Bone marrow (tissue), 2 donors: ENCODE results near the gene ZHX3.

Experiments used
- DNase-seq, 2 donors: peaks; one replicate each; lab custom pipeline; 2025; lab: John Stamatoyannopoulos, UW

ZHX3 gene

DNA sequence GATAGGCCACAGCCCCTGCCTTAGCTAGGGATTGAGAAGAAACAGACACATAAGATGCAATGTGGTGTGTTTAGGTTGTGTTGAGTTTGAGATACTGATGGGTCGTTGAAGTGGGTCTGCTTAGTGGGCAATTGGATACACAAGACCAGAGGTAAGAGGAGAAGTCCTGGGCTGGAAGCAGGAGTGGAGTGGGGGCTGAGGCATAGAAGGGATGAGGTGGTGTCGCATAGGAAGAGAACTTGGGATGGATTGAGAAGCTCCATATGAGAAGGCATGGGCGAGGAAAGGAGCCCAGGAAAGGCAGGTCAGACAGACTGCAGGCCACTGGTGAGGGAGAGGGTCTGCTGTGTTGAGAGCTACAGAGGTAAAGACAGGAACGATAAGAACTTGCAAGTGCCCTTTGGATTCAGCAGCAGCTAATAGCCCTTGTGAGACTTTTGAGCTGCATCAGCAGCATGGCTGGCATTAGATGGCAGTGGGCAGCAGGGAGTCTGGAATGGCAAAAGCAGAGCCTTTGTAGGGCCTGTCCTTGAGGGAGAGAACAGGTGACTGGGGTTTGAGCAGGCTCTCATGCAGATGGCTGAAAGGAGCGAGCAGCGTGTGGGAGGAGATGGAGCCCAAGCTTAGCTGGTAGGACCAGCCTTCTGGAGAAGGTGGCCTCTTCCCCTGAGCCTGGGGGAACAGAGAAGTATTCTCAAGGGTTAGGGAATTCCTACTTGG lies 147.0 kb downstream of the ZHX3 start:
- no peak for DNase-seq

- DNase-seq = no peak
These were observed 147.7 kb downstream of the ZHX3 start for GRCh38 chr20:41169791-41170351.

- no peak for DNase-seq
These were observed 148.3 kb downstream of the ZHX3 start for GRCh38 chr20:41169162-41169690.

GRCh38 chr20:41168281-41169161 lies 149.0 kb downstream of the ZHX3 start:
- no peak for DNase-seq

DNA sequence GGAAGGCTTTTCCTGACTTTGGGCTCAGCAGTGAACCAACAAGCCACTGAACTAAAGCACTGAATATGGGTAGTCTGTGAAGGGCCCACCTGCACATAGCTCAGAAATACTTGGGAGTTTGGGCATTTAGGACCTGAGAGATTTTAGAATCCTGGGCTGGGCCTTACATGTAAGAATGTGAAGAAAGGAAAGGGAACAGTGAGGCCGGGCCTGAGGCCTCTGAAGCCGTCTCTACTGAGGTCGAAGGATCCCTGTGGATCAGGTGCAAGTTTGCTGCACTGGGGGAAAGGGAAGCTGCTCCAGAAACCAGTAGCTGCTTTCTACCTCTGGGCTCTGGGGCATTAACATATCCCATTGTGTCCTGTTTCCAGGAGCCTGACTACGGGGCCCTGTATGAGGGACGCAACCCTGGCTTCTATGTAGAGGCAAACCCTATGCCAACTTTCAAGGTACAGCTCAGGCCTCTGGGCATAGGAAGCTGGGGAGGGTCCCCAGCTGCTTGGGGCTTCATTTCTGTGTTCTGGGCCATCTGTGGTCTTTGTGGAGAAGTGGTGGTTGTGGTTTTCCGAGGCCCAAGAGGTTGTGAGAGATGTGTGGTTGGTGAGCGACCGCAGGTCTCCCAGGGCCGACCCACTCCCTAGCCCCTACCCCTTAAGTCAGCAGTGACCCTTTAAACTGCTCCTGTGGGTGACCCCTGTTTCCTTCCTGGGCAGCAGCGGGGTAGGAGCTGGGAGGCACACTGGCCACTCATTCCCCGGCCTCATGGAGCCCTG lies 149.9 kb downstream of the ZHX3 start:
- no peak for DNase-seq

DNA sequence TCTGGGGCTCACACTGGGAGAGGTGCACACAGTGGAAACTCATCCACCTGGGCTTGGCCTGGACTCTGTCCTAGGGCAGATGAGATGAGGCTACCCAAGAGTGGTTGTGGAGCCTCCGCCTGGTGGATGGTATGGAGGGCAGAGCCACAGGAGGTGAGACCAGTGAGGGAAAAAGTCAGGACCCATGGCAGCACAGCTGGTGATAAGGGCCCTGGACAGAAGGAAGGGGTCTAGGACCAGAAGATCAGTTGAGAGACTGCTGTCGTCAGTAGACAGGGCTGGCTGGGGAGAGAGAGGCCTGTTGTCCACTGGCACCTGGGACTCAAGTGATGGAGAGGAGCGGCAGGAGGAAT lies 150.4 kb downstream of the ZHX3 start:
- DNase-seq = no peak

DNA sequence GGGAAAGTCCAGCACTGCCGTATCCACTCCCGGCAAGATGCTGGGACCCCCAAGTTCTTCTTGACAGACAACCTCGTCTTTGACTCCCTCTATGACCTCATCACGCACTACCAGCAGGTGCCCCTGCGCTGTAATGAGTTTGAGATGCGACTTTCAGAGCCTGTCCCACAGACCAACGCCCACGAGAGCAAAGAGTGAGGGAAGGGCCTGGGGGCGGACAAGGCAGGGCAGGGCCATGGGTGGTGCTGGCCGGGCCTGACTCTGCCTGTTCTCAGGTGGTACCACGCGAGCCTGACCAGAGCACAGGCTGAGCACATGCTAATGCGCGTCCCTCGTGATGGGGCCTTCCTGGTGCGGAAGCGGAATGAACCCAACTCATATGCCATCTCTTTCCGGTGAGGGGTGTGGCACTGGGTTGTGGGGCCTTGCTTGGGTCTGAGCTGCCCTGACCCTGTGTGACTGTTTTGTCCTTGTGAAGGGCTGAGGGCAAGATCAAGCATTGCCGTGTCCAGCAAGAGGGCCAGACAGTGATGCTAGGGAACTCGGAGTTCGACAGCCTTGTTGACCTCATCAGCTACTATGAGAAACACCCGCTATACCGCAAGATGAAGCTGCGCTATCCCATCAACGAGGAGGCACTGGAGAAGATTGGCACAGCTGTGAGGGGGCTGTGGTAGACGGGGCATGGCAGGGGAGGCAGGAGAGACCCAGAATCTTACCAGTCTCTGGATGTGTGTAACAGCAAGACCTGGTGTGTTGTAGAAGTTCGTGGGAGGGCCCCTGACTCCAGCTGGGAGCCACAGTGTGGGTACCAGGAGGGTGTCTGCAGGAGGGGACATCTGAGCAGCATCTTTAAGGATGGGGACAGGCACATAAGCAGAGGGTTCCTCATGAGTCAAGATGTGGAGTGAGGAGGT lies 151.1 kb downstream of the ZHX3 start:
- no peak for DNase-seq

DNA sequence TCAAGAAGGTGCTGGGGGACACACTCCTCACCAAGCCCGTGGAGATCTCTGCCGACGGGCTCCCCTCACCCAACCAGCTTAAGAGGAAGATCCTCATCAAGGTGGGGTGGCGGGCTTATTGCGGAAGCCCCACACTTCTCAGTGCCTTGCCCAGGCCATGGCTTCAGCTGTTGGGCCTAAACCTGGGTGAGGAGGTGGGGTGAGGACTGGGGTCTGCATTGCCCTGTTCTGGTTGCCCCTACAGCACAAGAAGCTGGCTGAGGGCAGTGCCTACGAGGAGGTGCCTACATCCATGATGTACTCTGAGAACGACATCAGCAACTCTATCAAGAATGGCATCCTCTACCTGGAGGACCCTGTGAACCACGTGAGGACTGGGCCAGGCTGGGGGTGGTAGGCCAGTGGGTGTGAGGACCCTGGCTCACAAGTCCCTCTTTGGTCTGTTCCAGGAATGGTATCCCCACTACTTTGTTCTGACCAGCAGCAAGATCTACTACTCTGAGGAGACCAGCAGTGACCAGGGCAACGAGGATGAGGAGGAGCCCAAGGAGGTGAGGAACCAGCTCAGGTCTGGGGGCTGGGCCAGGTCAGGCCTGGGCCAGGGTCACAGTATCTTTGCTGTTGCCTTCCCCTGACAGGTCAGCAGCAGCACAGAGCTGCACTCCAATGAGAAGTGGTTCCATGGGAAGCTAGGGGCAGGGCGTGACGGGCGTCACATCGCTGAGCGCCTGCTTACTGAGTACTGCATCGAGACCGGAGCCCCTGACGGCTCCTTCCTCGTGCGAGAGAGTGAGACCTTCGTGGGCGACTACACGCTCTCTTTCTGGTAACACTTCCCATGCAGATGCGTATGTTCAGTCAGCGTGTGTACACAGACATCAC lies 152.3 kb downstream of the ZHX3 start:
- DNase-seq = no peak

DNA sequence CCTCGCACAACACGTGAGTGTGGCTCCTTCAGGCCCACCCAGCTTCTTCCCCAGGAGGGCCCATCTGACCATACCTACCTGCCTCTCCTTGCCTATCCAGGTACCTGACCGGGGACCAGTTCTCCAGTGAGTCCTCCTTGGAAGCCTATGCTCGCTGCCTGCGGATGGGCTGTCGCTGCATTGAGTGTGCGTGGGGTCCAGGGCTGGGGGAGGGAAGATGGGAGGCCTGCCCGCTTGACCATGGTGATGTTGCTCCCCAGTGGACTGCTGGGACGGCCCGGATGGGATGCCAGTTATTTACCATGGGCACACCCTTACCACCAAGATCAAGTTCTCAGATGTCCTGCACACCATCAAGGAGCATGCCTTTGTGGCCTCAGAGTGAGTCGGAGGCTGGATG lies 153.7 kb downstream of the ZHX3 start:
- DNase-seq = no peak

DNA sequence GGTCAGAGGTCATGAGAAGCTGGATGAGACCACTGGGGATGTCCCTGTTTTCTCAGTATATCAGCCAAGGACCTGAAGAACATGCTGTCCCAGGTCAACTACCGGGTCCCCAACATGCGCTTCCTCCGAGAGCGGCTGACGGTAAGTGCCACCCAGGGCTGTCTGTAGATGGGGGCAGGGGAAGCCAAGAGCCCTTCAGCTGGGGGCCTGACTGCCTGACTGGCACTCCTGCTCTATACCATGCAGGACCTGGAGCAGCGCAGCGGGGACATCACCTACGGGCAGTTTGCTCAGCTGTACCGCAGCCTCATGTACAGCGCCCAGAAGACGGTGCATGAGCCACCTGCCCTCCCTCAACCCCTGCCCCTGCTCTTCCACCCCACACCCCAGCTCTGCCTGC lies 155.1 kb downstream of the ZHX3 start:
- DNase-seq = no peak

- DNase-seq = no peak
These were observed 155.6 kb downstream of the ZHX3 start for GRCh38 chr20:41161886-41162285.

- DNase-seq = no peak
These were observed 156.8 kb downstream of the ZHX3 start for GRCh38 chr20:41160686-41161085.

DNA sequence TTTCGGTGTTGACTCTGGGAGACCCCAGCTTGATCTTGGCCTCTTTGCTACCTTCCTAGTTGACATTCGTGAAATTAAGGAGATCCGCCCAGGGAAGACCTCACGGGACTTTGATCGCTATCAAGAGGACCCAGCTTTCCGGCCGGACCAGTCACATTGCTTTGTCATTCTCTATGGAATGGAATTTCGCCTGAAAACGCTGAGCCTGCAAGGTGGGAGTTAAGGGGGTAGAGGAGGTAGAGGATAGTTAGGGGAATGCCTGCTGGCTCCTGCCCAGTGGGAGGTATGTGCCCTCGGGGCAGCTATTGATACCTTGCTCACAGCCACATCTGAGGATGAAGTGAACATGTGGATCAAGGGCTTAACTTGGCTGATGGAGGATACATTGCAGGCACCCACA lies 158.0 kb downstream of the ZHX3 start:
- DNase-seq = no peak

- no peak for DNase-seq
These were observed 159.4 kb downstream of the ZHX3 start for GRCh38 chr20:41158082-41158625.

- no peak for DNase-seq
These were observed 162.3 kb downstream of the ZHX3 start for GRCh38 chr20:41155261-41155660.

- no peak for DNase-seq
These were observed 162.9 kb downstream of the ZHX3 start for GRCh38 chr20:41154436-41155176.

DNA sequence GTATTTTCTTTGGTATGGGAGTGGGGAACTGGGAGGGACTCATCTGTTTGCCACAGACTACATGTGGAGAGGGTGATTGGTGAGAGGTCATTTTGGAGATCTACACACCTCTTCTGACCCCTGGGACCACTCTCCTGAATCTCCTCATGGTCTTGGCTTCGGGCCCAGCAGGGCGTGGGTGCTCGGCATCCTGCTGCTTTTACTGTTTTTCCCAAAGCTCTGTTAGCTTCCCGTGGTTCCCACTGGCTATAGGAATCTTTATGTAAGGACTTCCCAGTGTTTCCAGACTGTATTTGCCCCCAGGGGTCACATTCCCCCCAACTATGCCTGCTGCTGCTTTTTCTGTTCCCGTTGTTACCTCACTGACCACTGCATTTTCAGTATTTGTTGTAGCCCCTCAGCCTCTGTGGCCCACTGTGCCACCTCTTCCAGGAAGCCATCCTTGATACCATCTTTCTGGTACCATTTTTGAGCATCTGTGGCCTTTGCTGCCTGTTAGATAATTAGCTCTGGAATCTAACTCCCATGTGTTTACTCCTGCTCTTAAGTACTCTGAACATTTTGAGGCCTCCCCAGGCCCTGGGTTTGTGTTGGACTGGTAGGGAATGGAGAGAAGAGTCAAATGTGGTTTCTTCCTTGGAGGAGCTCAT lies 165.3 kb downstream of the ZHX3 start:
- no peak for DNase-seq

- no peak for DNase-seq
These were observed 166.2 kb downstream of the ZHX3 start for GRCh38 chr20:41151134-41151869.
